ENCODE results near the gene UBE2E2. TPM values are rescaled to one million over a fixed set of nuclear protein-coding genes. Genes with fewer than 3 reads are reported as not detected.

The UBE2E2 gene
- total and polyA plus RNA-seq, 2 experiments from 2014 or later = 29.0 to 75.4 TPM

DNA sequence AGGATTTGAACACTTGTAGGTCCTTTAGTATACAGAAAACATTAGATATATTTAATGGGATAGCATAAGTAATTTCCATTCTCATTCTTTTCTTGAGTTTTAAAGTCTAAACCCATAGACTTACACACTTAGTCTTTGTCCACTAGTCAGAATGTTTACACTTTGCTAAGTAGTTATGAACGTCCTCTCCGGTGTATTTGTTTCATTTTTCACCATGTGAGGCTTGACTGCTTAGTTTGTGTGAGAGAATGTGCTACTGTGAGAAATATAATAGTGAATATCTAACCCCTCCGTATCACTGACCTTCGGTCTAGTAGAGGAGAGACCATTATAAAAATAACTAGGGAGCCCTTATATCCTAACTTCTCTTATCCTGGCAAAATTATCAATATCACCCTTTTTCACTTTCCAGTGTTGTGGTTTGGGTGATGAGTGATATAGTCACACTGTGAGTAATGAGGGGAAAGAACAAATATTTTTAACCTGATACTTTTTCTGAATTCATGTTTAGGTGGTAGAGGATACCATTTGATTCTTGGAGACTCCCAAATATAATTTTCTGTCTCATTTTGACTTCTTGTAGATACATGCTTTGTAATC, 122.4 kb downstream of the UBE2E2 start:
- Histone ChIP-seq H2AFZ (no peak overlapping the region), H3K9me3 (ENCODE audit: low read depth) (no peaks in the 10 kb centered on the region), H3K4me2 (ENCODE audit: unreplicated experiment) (peak overlapping the region; percentile 79), H3K9me2 (ENCODE audit: insufficient read depth) (no peaks in the 10 kb centered on the region), H3K4me1 (ENCODE audit: insufficient read depth) (peaks cover 15% of the 10 kb centered on the region), H3K4me3 (peak overlapping the region; percentile 57; the same call in 1 of the 2 replicates), H3K36me3 (ENCODE audit: low read depth) (no peaks in the 10 kb centered on the region), H3K9ac (no peak overlapping the region), H3K27me3 (replicated peaks; ENCODE audit: insufficient read depth) (no peaks in the 10 kb centered on the region), H3F3A (ENCODE audit: insufficient read depth) (peaks cover 13% of the 10 kb centered on the region; the same call in 1 of the 2 replicates), H4K20me1 (ENCODE audit: insufficient read depth) (peaks cover 7% of the 10 kb centered on the region), H3K79me2 (ENCODE audit: insufficient read depth) (peaks cover 71% of the 10 kb centered on the region), H3K27ac (no peak overlapping the region)
- WGBS, 2 experiments (ENCODE audit: low coverage in 1 of 2, low lambda C conversion rate in 2 of 2, missing lambda C conversion rate in 2 of 2) = 83 to 86% methylated on average over 4 of the region's 4 CpGs
- TF ChIP-seq EZH2phosphoT487 (IDR thresholded peaks at IDR 0.05; ENCODE audit: insufficient read depth, low read depth) = no peak
- TF ChIP-seq EZH2 (IDR thresholded peaks at IDR 0.05; ENCODE audit: insufficient read depth, poor library complexity, severe bottlenecking) = no peak
- no peak for DNase-seq
- in situ Hi-C loops (cut with MboI) = no loop called here

DNA sequence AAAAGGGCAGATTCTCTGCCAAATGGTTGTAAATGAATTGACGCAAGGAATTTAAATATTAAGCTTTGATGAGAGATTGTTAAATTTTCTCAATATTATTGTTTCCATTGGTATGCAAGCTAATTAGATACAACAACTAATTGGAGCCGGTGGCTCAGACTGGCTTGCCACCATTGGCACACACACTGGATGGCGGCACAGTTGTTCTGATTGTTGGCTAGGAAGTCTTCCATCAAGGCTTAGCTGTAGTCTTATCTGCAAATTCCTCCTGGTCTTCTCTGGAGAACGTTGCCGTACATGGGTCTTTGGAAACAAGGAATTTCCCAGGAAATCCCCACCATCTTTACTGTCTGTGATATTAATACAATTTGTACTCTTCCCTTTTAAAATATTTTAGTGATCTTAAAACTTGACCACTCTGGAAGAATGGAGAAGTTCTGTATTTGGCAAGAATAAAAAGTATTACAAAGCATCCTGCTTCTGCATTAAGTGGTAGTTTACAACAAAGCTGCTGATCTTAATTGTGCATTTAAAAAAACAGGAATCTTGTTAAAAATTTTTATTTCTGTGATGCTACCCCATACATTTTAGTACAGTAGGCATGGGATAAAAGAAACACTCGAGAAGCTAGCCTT, 126.5 kb downstream of the UBE2E2 start:
- 90% methylated on average over 6 of the region's 6 CpGs for WGBS, 2 experiments (ENCODE audit: low coverage in 1 of 2, low lambda C conversion rate in 2 of 2, missing lambda C conversion rate in 2 of 2)
- no peak for DNase-seq

DNA sequence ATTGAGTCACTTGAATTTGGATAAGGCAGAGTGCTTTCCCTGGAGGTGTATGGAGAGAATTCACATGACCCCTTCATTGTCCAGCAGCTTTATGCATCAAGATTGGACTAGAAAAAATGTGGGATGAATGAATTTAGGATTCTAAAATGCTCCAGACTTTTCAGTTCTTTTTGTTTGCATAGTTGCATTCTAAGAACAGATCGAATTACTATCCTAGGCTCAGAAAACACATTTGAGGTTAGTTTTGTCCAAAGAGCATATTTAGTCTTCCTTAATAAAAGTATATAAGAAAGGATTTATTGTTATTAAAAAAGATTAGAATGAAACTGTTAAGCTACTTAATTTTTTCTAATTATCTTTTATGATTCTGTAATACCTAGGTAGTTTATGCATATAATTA, 127.4 kb downstream of the UBE2E2 start:
- no peak overlapping the region for H2AFZ ChIP-seq
- no peaks in the 10 kb centered on the region for H3K36me3 ChIP-seq (ENCODE audit: low read depth)
- no peak for DNase-seq
- peaks cover 57% of the 10 kb centered on the region for H3K79me2 ChIP-seq (ENCODE audit: insufficient read depth)
- 0 out of 2 replicates have a peak, but pooled peaks cover 12% of the 10 kb centered on the region for H4K20me1 ChIP-seq (ENCODE audit: insufficient read depth)
- TF ChIP-seq EZH2 (IDR thresholded peaks at IDR 0.05; ENCODE audit: insufficient read depth, poor library complexity, severe bottlenecking) = no peak
- TF ChIP-seq EZH2phosphoT487 (IDR thresholded peaks at IDR 0.05; ENCODE audit: insufficient read depth, low read depth) = no peak
- WGBS, 2 experiments (ENCODE audit: low coverage in 1 of 2, low lambda C conversion rate in 2 of 2, missing lambda C conversion rate in 2 of 2) = 100% methylated on average over 1 of the region's 1 CpG
- H3F3A ChIP-seq (ENCODE audit: insufficient read depth) = no peaks in the 10 kb centered on the region
- no peak overlapping the region for H3K27ac ChIP-seq
- in situ Hi-C loops (cut with MboI) = no loop called here
- H3K9me2 ChIP-seq (ENCODE audit: insufficient read depth) = no peaks in the 10 kb centered on the region
- H3K9me3 ChIP-seq (ENCODE audit: low read depth) = no peaks in the 10 kb centered on the region
- H3K4me3 ChIP-seq = no peak overlapping the region
- no peak overlapping the region for H3K4me2 ChIP-seq (ENCODE audit: unreplicated experiment)
- H3K27me3 ChIP-seq (replicated peaks; ENCODE audit: insufficient read depth) = no peaks in the 10 kb centered on the region
- peaks cover 2% of the 10 kb centered on the region; the same call in 1 of the 2 replicates for H3K4me1 ChIP-seq (ENCODE audit: insufficient read depth)
- H3K9ac ChIP-seq = no peak overlapping the region

More for the DNA sequence above, 126.5 kb downstream of the UBE2E2 start:
- H3K9ac ChIP-seq = no peak overlapping the region
- in situ Hi-C loops (cut with MboI) = no loop called here
- no peaks in the 10 kb centered on the region for H3K27me3 ChIP-seq (replicated peaks; ENCODE audit: insufficient read depth)
- H3K79me2 ChIP-seq (ENCODE audit: insufficient read depth) = peaks cover 51% of the 10 kb centered on the region
- no peaks in the 10 kb centered on the region for H3K36me3 ChIP-seq (ENCODE audit: low read depth)
- peaks cover 10% of the 10 kb centered on the region; the same call in 1 of the 2 replicates for H3F3A ChIP-seq (ENCODE audit: insufficient read depth)
- H3K4me1 ChIP-seq (ENCODE audit: insufficient read depth) = peaks cover 11% of the 10 kb centered on the region
- no peak overlapping the region for H3K27ac ChIP-seq
- H2AFZ ChIP-seq = no peak overlapping the region
- H3K4me3 ChIP-seq = no peak overlapping the region
- no peaks in the 10 kb centered on the region for H3K9me3 ChIP-seq (ENCODE audit: low read depth)
- no peak overlapping the region for H3K4me2 ChIP-seq (ENCODE audit: unreplicated experiment)
- TF ChIP-seq EZH2 (IDR thresholded peaks at IDR 0.05; ENCODE audit: insufficient read depth, poor library complexity, severe bottlenecking) (no peak), EZH2phosphoT487 (IDR thresholded peaks at IDR 0.05; ENCODE audit: insufficient read depth, low read depth) (no peak)
- H4K20me1 ChIP-seq (ENCODE audit: insufficient read depth) = 0 out of 2 replicates have a peak, but pooled peaks cover 10% of the 10 kb centered on the region
- H3K9me2 ChIP-seq (ENCODE audit: insufficient read depth) = no peaks in the 10 kb centered on the region

DNA sequence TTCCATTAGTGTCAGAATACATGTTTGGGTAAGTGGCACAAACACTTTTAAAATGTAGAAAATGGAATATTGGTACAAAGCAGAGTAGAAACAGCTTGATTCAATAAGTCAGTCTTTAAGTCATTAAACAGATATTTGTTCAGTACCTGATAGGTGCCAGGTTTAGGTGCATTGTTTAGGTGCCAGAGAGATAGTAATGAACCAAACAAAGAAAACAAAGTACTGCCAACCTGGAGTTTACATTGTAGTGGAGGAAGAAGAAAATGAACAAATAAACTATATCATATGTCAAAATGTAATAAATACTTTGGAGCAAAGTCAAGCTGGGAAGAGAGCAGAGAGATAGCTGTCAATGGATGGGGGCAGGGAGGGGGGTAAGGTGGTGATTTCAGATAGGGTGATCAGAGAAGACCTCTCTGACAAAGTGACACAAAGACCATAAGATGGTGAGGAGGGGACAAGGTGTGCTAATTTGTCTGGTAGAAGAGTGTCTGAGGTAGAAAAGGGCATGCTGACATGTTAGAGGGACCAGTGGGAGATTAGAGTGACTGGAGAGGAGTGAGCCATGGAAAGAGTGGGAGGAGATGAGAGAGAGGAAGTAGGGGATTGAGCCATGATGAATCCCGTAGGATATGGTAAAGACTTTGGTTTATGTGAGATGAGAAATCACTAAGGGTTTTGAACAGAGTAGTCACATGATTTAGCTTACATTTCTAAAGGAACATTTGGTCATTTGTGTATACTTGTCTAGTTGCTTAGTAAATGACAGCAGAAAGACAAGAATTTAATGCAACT, 128.2 kb downstream of the UBE2E2 start:
- no peaks in the 10 kb centered on the region for H3K9me3 ChIP-seq (ENCODE audit: low read depth)
- 87 to 90% methylated on average over 1 of the region's 1 CpG for WGBS, 2 experiments (ENCODE audit: low coverage in 1 of 2, low lambda C conversion rate in 2 of 2, missing lambda C conversion rate in 2 of 2)
- H3K9me2 ChIP-seq (ENCODE audit: insufficient read depth) = no peaks in the 10 kb centered on the region
- 0 out of 2 replicates have a peak, but pooled peaks cover 10% of the 10 kb centered on the region for H4K20me1 ChIP-seq (ENCODE audit: insufficient read depth)
- H3K27ac ChIP-seq = no peak overlapping the region
- no peak overlapping the region for H3K4me3 ChIP-seq
- no peaks in the 10 kb centered on the region for H3K36me3 ChIP-seq (ENCODE audit: low read depth)
- H3K79me2 ChIP-seq (ENCODE audit: insufficient read depth) = peaks cover 57% of the 10 kb centered on the region
- no peak overlapping the region for H3K4me2 ChIP-seq (ENCODE audit: unreplicated experiment)
- no peak for DNase-seq
- in situ Hi-C loops (cut with MboI) = no loop called here
- no peaks in the 10 kb centered on the region for H3F3A ChIP-seq (ENCODE audit: insufficient read depth)
- H3K4me1 ChIP-seq (ENCODE audit: insufficient read depth) = no peaks in the 10 kb centered on the region
- H2AFZ ChIP-seq = no peak overlapping the region
- TF ChIP-seq EZH2 (IDR thresholded peaks at IDR 0.05; ENCODE audit: insufficient read depth, poor library complexity, severe bottlenecking) = no peak
- TF ChIP-seq EZH2phosphoT487 (IDR thresholded peaks at IDR 0.05; ENCODE audit: insufficient read depth, low read depth) = no peak
- H3K9ac ChIP-seq = no peak overlapping the region
- no peaks in the 10 kb centered on the region for H3K27me3 ChIP-seq (replicated peaks; ENCODE audit: insufficient read depth)
